Stomach smooth muscle (tissue), 2 donors: ENCODE measurements around the gene PPM1H.

Experiments used
- H3K27ac ChIP-seq: one replicate; pipeline ENCODE4 v1.7.0; 2013; ENCODE audit warnings: mild to moderate bottlenecking, low read length, inconsistent platforms
- H3K27me3 ChIP-seq, 2 donors: one replicate each; pipeline ENCODE4 v1.7.0; 2013; ENCODE audit warnings: low read length in 2 of 2; ENCODE audit not compliant: insufficient read depth in 2 of 2, control insufficient read depth in 1 of 2
- H3K36me3 ChIP-seq, 2 donors: one replicate each; pipeline ENCODE4 v1.7.0; 2013; ENCODE audit warnings: low read length in 2 of 2; ENCODE audit not compliant: control insufficient read depth in 2 of 2, insufficient read depth in 2 of 2
- H3K4me1 ChIP-seq: one replicate; pipeline ENCODE4 v1.7.0; 2013; ENCODE audit warnings: low read length; ENCODE audit not compliant: control insufficient read depth, insufficient read depth
- H3K4me3 ChIP-seq, 2 donors: one replicate each; pipeline ENCODE4 v1.7.0; 2013; ENCODE audit warnings: low read length in 2 of 2
- H3K9ac ChIP-seq, 2 donors: one replicate each; pipeline ENCODE4 v1.7.0; 2013; ENCODE audit warnings: low read length in 2 of 2, mild to moderate bottlenecking in 1 of 2
- H3K9me3 ChIP-seq, 2 donors: one replicate each; pipeline ENCODE4 v1.7.0; 2013; ENCODE audit warnings: low read length in 2 of 2; ENCODE audit not compliant: control insufficient read depth in 2 of 2
- donor health status: healthy.
- donor health status: Pancreatic carcinoma.

PPM1H gene

DNA sequence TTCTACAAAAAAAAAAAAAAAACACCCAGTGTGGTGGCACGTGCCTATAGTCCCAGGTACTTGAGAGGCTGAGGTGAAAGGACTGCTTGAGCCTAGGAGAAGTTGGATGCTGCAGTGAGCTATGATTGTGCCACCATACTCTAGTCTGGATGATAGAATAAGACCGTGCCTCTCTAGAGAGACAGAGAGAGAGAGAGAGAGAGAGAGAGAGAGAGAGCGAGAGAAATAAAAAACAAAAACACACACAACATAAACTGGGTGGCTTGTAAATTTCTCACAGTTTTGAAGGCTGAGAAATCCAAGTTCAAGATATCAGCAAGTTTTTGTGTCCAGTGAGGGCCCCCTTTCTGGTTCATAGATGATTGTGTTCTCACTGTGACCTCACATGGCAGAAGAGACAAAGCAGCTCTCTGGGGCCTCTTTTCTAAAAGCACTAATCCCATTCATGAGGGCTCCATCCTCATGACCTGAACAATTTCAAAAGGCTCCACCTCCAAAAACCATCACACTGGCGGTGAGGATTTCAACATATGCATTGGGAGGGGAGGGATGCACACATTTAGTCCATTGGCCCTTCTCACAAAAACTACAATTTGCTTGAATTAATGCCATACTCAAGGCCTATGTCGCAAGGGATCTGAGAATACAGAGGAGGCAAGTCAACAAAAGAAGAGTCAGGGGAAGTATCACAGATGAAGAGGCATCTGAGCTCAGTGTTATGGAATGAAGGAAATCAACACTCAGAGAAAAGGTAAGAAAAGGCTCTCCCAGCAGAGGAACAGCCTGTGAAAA lies 94.9 kb downstream of the PPM1H start:
- H3K27me3 ChIP-seq: no peaks in the 10 kb centered on the region
- no peaks in the 10 kb centered on the region for H3K4me1 ChIP-seq
- no peaks in the 10 kb centered on the region for H3K9me3 ChIP-seq
- H3K4me3 ChIP-seq: no peak overlapping the region
- no peak overlapping the region for H3K27ac ChIP-seq
- no peak overlapping the region for H3K9ac ChIP-seq
- no peaks in the 10 kb centered on the region for H3K36me3 ChIP-seq

DNA sequence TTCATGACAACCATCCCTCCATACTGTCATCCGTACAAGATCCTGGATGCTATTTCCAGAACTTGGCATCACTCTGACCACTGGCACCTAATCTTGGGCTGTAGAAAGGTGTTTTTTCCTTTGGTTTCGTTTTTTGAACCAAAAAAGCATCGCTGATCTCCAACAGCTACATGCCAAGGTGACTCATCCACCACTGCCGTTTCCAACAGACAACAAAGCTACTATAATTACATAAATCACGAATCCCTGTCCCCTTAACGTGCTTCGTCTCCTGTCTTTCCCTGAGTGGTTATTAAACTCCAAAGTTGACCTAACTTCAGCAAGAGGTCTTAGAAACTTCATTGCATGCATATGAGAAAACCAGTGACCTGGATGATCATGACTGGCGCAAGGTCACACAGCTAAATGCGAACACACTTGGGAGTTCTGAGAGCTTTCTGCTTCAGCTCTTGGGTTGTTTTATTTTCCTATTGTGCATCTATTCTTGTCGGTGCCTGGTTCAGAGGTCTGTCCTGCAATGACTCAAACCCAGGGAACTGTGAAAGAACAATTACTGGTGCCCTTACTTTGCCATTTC lies 99.9 kb downstream of the PPM1H start:
- no peaks in the 10 kb centered on the region for H3K36me3 ChIP-seq
- H3K9me3 ChIP-seq: no peaks in the 10 kb centered on the region
- H3K4me1 ChIP-seq: peaks cover 2% of the 10 kb centered on the region
- H3K4me3 ChIP-seq: peak overlapping the region; percentile 40 to 56
- no peak overlapping the region for H3K9ac ChIP-seq
- H3K27me3 ChIP-seq: no peaks in the 10 kb centered on the region
- no peak overlapping the region for H3K27ac ChIP-seq

DNA sequence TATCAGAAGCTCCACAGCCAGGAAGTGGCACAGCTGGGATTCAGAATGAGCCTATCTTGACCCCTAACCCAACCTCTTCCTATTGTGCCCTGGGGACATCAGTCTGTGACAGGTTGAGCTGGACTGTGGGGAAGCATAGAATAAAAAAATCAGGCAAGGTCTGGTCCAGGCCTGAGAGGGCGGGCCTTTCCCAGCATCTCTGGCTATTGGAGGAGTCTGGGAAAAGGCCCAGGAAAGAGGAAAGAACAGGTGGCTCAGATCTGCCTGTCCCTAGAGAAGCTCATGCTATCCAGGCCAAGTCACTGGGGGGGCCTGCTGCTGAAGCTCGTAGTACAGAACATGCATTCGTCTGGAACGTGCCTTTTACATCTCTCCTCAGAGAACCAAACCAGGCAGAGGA lies 100.5 kb downstream of the PPM1H start:
- no peak overlapping the region for H3K27ac ChIP-seq
- peak overlapping the region; percentile 40 to 56 for H3K4me3 ChIP-seq
- H3K4me1 ChIP-seq: peaks cover 2% of the 10 kb centered on the region
- no peaks in the 10 kb centered on the region for H3K27me3 ChIP-seq
- H3K36me3 ChIP-seq: no peaks in the 10 kb centered on the region
- H3K9me3 ChIP-seq: no peaks in the 10 kb centered on the region
- no peak overlapping the region for H3K9ac ChIP-seq

DNA sequence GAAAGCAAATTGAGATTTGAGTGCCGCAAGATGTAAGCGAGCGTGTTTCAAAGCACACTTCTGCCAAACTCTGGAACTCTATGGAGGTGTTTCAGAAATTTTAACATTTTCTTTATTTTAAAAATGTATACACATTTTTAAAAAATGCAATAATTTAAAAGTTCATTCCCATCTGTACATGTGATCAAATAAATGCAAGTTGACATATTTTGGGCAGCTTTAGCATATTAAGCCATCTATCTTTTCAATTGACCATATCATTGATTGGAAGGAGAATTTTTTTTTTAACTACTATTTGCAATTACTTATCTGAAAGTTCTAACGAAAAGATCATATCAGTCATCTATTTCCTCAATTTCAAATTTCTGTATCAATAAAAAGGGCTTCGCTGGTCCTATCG lies 101.3 kb downstream of the PPM1H start:
- Histone ChIP-seq H3K9ac (no peak overlapping the region), H3K36me3 (no peaks in the 10 kb centered on the region), H3K27me3 (no peaks in the 10 kb centered on the region), H3K9me3 (no peaks in the 10 kb centered on the region), H3K4me1 (peaks cover 2% of the 10 kb centered on the region), H3K4me3 (no peak overlapping the region), H3K27ac (no peak overlapping the region)

DNA sequence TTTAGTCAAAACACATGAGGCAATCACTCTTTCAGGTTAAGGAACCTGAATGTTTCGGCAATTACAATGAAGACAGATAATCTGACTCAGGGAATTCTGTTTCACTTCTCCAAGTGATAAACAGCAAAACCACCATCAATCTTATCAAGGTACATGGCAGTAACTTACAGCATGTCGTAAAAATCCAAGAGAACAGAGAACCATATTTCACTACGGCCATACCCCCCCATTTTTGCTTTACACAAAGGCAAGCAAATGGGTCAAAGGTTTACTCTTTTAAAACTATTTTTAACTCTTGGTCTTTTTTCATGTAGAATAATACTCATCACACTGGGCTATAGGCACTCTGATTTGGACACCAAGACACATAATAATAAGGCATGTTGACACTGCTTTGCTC lies 102.4 kb downstream of the PPM1H start:
- Histone ChIP-seq H3K9ac (no peak overlapping the region), H3K27ac (no peak overlapping the region), H3K4me3 (no peak overlapping the region), H3K4me1 (peaks cover 2% of the 10 kb centered on the region), H3K9me3 (no peaks in the 10 kb centered on the region), H3K27me3 (no peaks in the 10 kb centered on the region), H3K36me3 (no peaks in the 10 kb centered on the region)

DNA sequence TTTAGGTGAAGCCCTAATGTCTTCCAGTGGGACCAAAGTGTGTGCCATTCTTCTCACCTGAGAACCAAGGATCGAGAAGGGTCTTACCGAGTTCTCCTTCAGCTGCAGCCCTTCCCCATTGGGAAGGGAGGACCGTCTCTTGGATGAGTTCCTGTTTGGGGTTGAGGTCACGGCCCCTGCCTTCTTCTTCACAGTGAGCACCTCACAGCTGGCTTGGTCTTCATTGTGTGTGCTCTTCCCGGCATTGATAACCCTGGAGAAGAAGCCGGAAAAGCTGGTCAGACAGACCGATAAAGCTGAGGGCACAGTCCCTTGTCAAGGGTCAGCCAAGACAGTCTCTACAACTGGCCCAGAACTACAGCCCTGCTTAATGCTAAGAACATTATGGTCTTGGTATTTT lies 102.9 kb downstream of the PPM1H start:
- H3K9ac ChIP-seq: no peak overlapping the region
- H3K4me1 ChIP-seq: peaks cover 2% of the 10 kb centered on the region
- no peak overlapping the region for H3K4me3 ChIP-seq
- no peaks in the 10 kb centered on the region for H3K36me3 ChIP-seq
- H3K9me3 ChIP-seq: no peaks in the 10 kb centered on the region
- H3K27ac ChIP-seq: no peak overlapping the region
- H3K27me3 ChIP-seq: no peaks in the 10 kb centered on the region

DNA sequence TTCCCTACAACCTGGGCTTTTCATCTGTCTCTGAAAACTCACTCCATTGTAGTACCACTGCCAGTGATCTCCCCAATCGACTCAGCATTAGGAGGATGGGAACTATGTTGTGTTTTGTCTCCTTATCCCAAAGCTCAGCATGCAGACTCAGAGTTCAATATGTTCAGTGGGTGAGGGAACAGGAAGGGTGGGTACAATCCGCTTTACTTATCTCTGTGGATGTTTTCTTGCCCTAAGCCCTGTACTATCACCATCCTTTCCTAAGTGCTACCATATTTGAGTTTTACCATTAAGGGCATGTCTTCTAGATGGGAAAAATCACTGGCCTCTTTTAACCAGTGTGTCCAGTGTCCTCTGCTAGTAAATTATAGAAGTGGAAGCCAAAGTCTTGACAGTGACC lies 107.1 kb downstream of the PPM1H start:
- H3K4me3 ChIP-seq: no peak overlapping the region
- H3K9ac ChIP-seq: no peak overlapping the region
- no peaks in the 10 kb centered on the region for H3K27me3 ChIP-seq
- no peak overlapping the region for H3K27ac ChIP-seq
- H3K9me3 ChIP-seq: no peaks in the 10 kb centered on the region
- H3K36me3 ChIP-seq: no peaks in the 10 kb centered on the region
- no peaks in the 10 kb centered on the region for H3K4me1 ChIP-seq

DNA sequence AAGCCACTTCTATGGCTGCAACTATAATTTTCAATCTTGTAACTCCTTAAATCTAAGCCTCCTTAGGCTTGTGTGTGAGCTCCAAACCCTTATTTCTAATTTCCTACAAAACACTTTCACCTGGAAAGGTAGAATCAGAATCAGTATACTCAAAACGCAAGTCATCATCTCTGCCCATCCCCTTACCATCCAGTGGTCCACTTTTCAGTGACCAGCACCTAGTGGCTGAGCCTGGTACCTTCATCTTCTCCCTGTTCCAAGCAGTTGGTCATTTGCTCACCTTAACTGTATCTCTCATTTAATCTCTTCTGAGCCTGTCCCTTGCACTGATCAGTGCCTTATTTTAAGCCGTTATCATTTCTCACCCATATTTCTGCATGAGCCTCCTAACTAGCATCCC lies 107.9 kb downstream of the PPM1H start:
- Histone ChIP-seq H3K9me3 (no peaks in the 10 kb centered on the region), H3K9ac (no peak overlapping the region), H3K4me1 (no peaks in the 10 kb centered on the region), H3K27me3 (no peaks in the 10 kb centered on the region), H3K27ac (no peak overlapping the region), H3K36me3 (no peaks in the 10 kb centered on the region), H3K4me3 (no peak overlapping the region)

DNA sequence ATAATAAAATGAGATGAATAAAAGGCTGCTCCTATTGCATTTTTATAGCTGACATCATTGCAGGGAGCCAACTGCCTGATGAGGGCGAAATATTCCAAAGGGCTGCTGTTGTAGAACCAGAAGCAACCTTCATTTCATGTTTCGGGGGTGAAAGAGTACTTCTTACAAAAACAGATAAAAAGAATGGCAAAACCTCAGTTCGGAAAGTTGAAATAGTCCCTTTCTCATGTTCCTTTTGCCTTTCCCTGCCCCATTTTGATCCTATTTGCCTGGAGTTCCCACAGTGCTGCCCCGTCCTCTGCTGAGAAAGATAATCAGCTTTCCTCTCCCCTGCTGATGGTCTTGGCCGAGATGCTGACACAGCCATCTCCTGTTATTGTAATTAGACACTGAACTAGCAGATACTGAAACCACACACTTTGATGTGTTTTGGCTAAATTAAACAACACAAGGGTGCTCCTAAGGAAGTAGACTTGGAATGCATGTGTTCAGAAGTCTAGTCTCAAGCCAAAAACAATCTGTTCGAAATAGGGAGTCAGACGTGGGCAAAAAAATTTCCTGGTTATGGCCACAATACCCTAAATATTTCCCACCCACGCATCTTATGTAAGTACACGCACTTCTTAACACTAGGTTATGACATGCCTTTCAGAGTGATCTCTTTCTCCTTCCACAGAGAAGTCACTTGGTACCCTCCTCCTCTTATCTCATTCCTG lies 117.2 kb downstream of the PPM1H start:
- Histone ChIP-seq H3K9ac (no peak overlapping the region), H3K27ac (no peak overlapping the region), H3K27me3 (no peaks in the 10 kb centered on the region), H3K4me1 (peaks cover 3% of the 10 kb centered on the region), H3K36me3 (no peaks in the 10 kb centered on the region), H3K4me3 (no peak overlapping the region), H3K9me3 (no peaks in the 10 kb centered on the region)

DNA sequence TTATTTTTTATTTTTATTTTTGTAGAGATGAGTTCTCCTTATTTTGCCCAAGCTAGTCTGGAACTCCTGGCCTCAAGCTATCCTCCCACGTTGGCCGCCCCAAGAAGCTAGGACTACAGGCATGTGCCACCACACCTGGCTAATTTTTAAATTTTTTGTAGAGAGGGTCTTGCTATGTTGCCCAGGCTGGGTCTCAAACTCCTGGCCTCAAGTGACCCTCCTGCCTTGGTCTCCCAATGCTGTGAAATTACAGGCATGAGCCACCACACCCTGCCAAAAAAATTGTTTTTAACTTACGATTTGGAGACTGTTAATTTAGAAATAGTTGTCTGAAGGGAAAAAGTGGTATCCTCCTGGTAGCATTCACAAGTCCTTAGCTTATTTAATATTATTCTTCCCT lies 120.7 kb downstream of the PPM1H start:
- no peaks in the 10 kb centered on the region for H3K9me3 ChIP-seq
- no peak overlapping the region for H3K9ac ChIP-seq
- H3K4me1 ChIP-seq: peaks cover 3% of the 10 kb centered on the region
- no peaks in the 10 kb centered on the region for H3K27me3 ChIP-seq
- no peak overlapping the region for H3K4me3 ChIP-seq
- no peaks in the 10 kb centered on the region for H3K36me3 ChIP-seq
- H3K27ac ChIP-seq: no peak overlapping the region
